ENCODE data around the gene IL17RB.

IL17RB gene

DNA sequence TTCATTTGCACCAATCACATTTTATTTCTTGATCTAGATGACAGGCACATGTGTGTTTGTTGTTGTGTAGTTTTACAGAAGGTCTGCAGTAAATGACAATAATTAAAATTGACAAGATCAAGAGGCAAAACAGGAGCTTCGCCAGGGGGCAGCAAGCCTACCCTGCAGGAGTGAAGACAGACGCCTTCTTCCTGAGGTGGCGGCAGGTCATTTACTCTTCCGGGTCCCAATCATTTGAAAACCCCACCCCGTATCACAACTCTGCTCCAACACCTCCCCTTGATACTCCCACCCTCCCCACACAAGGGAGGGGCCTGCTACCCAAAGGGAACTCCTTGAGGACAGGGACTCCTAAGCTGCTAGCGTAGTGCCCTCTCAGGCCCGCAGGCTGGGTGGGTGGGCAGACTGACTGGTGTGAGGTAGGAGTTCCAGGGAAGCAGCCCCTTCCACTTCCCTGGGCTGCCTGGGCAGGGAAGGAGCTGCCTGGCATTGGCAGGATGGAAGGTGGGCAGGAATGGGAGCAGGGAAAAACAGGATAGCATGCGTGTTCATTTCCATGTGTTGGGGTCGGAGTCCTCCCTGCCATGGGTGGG lies 13.2 kb upstream of the IL17RB start:
- H3K4me3 ChIP-seq (ENCODE audit: low read length, poor library complexity, severe bottlenecking), result no peak overlapping the region
- H3F3A ChIP-seq (ENCODE audit: low read depth), result no peaks in the 10 kb centered on the region
- no peaks in the 10 kb centered on the region for H3K9me3 ChIP-seq (ENCODE audit: insufficient read depth, low read depth, low read length)
- H4K20me1 ChIP-seq (ENCODE audit: insufficient read depth, low read length, poor library complexity, severe bottlenecking), result no peaks in the 10 kb centered on the region
- H3K4me1 ChIP-seq (ENCODE audit: insufficient read depth, low read length, poor library complexity, severe bottlenecking), result no peaks in the 10 kb centered on the region
- no peak overlapping the region for H3K9ac ChIP-seq (ENCODE audit: low read depth, low read length, poor library complexity, severe bottlenecking)
- H3K9me2 ChIP-seq (replicated peaks; ENCODE audit: low read depth, low read length), result no peaks in the 10 kb centered on the region
- H3K36me3 ChIP-seq (ENCODE audit: insufficient read depth, low read length), result no peaks in the 10 kb centered on the region
- no peaks in the 10 kb centered on the region for H3K79me2 ChIP-seq (ENCODE audit: insufficient read depth, low read length)
- H2AFZ ChIP-seq (ENCODE audit: low read length), result no peak overlapping the region
- TF ChIP-seq EZH2phosphoT487 (IDR thresholded peaks at IDR 0.05; ENCODE audit: borderline replicate concordance), result no peak
- TF ChIP-seq, protein P1, sequence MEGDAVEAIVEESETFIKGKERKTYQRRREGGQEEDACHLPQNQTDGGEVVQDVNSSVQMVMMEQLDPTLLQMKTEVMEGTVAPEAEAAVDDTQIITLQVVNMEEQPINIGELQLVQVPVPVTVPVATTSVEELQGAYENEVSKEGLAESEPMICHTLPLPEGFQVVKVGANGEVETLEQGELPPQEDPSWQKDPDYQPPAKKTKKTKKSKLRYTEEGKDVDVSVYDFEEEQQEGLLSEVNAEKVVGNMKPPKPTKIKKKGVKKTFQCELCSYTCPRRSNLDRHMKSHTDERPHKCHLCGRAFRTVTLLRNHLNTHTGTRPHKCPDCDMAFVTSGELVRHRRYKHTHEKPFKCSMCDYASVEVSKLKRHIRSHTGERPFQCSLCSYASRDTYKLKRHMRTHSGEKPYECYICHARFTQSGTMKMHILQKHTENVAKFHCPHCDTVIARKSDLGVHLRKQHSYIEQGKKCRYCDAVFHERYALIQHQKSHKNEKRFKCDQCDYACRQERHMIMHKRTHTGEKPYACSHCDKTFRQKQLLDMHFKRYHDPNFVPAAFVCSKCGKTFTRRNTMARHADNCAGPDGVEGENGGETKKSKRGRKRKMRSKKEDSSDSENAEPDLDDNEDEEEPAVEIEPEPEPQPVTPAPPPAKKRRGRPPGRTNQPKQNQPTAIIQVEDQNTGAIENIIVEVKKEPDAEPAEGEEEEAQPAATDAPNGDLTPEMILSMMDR (conservative IDR thresholded peaks at IDR 0.05; ENCODE audit: low read length), result no peak
- H3K4me2 ChIP-seq (ENCODE audit: low read depth, low read length, poor library complexity, severe bottlenecking), result no peak overlapping the region
- H3K27me3 ChIP-seq (ENCODE audit: insufficient read depth, low read length, poor library complexity, severe bottlenecking), result no peaks in the 10 kb centered on the region

DNA sequence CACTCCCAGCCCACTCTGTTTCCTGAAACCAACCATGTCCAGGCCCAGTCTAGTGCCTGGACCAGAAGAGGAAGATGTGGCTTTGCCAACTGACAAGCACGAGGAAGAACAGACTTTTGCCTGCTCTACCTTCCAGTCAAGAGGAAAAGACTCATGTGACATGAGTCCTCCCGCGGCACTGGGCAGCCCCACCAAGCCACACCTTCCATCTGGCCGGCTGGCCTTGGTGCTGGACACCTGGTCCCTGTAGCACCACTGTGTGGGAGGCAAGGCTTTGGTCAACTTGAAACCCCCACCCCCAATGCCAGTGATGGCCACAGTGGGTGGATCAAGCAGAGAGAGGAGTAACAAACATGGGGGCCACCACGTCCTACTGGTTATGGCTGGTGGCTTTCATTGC lies 12.7 kb upstream of the IL17RB start:
- Histone ChIP-seq H3K4me1 (ENCODE audit: insufficient read depth, low read length, poor library complexity, severe bottlenecking) (no peaks in the 10 kb centered on the region), H3K4me3 (ENCODE audit: low read length, poor library complexity, severe bottlenecking) (no peak overlapping the region), H2AFZ (ENCODE audit: low read length) (no peak overlapping the region), H3K4me2 (ENCODE audit: low read depth, low read length, poor library complexity, severe bottlenecking) (no peak overlapping the region), H3F3A (ENCODE audit: low read depth) (no peaks in the 10 kb centered on the region), H3K79me2 (ENCODE audit: insufficient read depth, low read length) (no peaks in the 10 kb centered on the region), H3K27me3 (ENCODE audit: insufficient read depth, low read length, poor library complexity, severe bottlenecking) (no peaks in the 10 kb centered on the region), H3K36me3 (ENCODE audit: insufficient read depth, low read length) (no peaks in the 10 kb centered on the region), H3K9me3 (ENCODE audit: insufficient read depth, low read depth, low read length) (no peaks in the 10 kb centered on the region), H4K20me1 (ENCODE audit: insufficient read depth, low read length, poor library complexity, severe bottlenecking) (no peaks in the 10 kb centered on the region), H3K9ac (ENCODE audit: low read depth, low read length, poor library complexity, severe bottlenecking) (no peak overlapping the region), H3K9me2 (replicated peaks; ENCODE audit: low read depth, low read length) (no peaks in the 10 kb centered on the region)
- TF ChIP-seq, protein P1 (conservative IDR thresholded peaks at IDR 0.05; ENCODE audit: low read length), result no peak
- TF ChIP-seq EZH2phosphoT487 (IDR thresholded peaks at IDR 0.05; ENCODE audit: borderline replicate concordance), result no peak

DNA sequence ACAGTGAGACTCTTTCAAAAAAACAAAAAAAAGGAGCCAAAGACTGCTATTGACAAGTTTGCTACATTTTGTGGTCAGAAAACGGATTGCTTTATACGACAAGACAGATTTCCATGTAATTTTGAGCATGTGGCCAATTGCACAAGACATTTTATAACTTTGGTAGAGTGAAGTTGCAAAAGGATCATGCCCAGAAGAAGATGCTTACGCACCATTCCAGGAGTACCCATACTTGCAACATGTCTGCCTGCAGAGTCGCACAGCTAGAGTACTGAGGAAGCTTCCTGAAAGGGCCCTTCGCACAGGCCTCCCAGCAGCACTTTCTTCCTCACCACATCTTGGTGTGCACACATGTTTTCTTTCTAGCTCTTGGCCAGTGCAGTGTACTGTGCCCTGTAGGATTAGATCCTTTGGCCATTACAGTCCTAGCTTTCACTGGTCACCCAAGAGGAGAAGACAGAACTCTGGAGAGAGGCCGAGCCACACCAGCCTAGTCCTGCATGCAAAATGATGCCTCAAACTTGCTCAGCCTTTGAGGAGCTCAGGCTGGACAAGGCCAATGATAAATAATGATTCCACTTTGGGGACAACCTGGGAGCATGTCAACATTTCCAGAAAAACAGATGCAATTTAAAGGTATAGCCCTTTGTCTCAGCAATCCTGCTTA lies 11.8 kb upstream of the IL17RB start:
- Histone ChIP-seq H3K79me2 (ENCODE audit: insufficient read depth, low read length) (no peaks in the 10 kb centered on the region), H3K36me3 (ENCODE audit: insufficient read depth, low read length) (no peaks in the 10 kb centered on the region), H2AFZ (ENCODE audit: low read length) (no peak overlapping the region), H3K4me2 (ENCODE audit: low read depth, low read length, poor library complexity, severe bottlenecking) (no peak overlapping the region), H3K4me3 (ENCODE audit: low read length, poor library complexity, severe bottlenecking) (no peak overlapping the region), H3K4me1 (ENCODE audit: insufficient read depth, low read length, poor library complexity, severe bottlenecking) (no peaks in the 10 kb centered on the region), H3K9me3 (ENCODE audit: insufficient read depth, low read depth, low read length) (no peaks in the 10 kb centered on the region), H3K9ac (ENCODE audit: low read depth, low read length, poor library complexity, severe bottlenecking) (no peak overlapping the region), H3K27me3 (ENCODE audit: insufficient read depth, low read length, poor library complexity, severe bottlenecking) (no peaks in the 10 kb centered on the region), H3K9me2 (replicated peaks; ENCODE audit: low read depth, low read length) (no peaks in the 10 kb centered on the region), H3F3A (ENCODE audit: low read depth) (no peaks in the 10 kb centered on the region), H4K20me1 (ENCODE audit: insufficient read depth, low read length, poor library complexity, severe bottlenecking) (no peaks in the 10 kb centered on the region)
- no peak for TF ChIP-seq EZH2phosphoT487 (IDR thresholded peaks at IDR 0.05; ENCODE audit: borderline replicate concordance)
- TF ChIP-seq, protein P1 (conservative IDR thresholded peaks at IDR 0.05; ENCODE audit: low read length), result no peak
